ENCODE measurements around the gene SFI1.

Gene SFI1

DNA sequence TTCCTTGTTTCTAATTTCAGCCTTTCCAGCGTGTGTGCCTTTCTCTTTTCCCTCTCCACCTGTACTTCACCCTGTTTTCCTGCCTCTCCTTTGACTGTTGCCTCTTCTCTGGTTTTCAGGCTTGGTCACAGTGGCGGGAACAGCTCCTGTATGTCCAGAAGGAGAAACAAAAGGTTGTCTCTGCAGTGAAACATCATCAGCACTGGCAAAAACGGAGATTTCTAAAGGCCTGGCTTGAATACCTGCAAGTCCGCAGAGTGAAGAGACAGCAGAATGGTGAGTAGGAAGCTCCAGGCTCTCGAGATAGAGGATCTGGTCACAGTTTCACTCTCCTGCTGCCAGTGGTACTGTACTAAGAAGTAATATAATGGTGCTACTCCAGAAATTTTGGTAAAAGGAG lies 76.6 kb downstream of the SFI1 start:
- H3K79me2 ChIP-seq (ENCODE audit: insufficient read depth, low read length), result no peaks in the 10 kb centered on the region
- H3F3A ChIP-seq (ENCODE audit: low read depth), result no peaks in the 10 kb centered on the region
- H3K9me2 ChIP-seq (replicated peaks; ENCODE audit: low read depth, low read length), result no peaks in the 10 kb centered on the region
- no peak overlapping the region for H3K4me3 ChIP-seq (ENCODE audit: low read length, poor library complexity, severe bottlenecking)
- H3K36me3 ChIP-seq (ENCODE audit: insufficient read depth, low read length), result peaks cover 36% of the 10 kb centered on the region; the same call in 1 of the 2 replicates
- H3K9ac ChIP-seq (ENCODE audit: low read depth, low read length, poor library complexity, severe bottlenecking), result no peak overlapping the region
- no peak overlapping the region for H3K4me2 ChIP-seq (ENCODE audit: low read depth, low read length, poor library complexity, severe bottlenecking)
- no peak overlapping the region for H2AFZ ChIP-seq (ENCODE audit: low read length)
- no peaks in the 10 kb centered on the region for H4K20me1 ChIP-seq (ENCODE audit: insufficient read depth, low read length, poor library complexity, severe bottlenecking)
- H3K27me3 ChIP-seq (ENCODE audit: insufficient read depth, low read length, poor library complexity, severe bottlenecking), result no peaks in the 10 kb centered on the region
- no peaks in the 10 kb centered on the region for H3K9me3 ChIP-seq (ENCODE audit: insufficient read depth, low read depth, low read length)
- H3K4me1 ChIP-seq (ENCODE audit: insufficient read depth, low read length, poor library complexity, severe bottlenecking), result no peaks in the 10 kb centered on the region
- TF ChIP-seq, protein P1, sequence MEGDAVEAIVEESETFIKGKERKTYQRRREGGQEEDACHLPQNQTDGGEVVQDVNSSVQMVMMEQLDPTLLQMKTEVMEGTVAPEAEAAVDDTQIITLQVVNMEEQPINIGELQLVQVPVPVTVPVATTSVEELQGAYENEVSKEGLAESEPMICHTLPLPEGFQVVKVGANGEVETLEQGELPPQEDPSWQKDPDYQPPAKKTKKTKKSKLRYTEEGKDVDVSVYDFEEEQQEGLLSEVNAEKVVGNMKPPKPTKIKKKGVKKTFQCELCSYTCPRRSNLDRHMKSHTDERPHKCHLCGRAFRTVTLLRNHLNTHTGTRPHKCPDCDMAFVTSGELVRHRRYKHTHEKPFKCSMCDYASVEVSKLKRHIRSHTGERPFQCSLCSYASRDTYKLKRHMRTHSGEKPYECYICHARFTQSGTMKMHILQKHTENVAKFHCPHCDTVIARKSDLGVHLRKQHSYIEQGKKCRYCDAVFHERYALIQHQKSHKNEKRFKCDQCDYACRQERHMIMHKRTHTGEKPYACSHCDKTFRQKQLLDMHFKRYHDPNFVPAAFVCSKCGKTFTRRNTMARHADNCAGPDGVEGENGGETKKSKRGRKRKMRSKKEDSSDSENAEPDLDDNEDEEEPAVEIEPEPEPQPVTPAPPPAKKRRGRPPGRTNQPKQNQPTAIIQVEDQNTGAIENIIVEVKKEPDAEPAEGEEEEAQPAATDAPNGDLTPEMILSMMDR (conservative IDR thresholded peaks at IDR 0.05; ENCODE audit: low read length), result no peak
- TF ChIP-seq EZH2phosphoT487 (IDR thresholded peaks at IDR 0.05; ENCODE audit: borderline replicate concordance), result no peak

DNA sequence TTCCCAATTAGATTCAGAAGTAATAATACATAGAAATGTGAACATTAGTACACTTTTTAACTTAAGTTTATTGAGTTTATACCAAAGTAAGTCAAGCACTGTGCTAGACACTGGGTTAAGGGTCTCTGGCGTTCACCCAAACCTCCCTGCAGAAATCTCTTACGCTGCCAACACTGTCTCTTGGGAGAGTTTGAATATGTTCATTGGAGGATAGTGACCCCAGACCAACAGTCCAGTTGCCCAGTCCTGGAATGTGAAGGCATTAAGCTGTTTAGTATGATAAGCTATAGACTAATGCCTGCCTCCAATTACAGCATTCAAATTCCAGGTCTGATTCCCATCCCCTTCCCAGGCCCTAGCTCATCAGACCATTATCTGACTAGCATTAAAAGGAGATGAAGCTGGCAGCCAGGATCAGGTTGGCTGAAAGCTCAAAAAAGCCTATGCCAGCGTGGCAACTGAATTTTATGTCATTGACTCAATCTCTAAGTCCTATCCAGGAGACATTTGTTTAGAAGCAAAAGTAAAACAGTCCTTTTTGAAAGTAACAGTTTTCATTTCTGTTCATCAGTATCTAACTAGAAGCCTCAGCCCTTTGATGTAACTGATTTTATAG lies 77.8 kb downstream of the SFI1 start:
- H3K36me3 ChIP-seq (ENCODE audit: insufficient read depth, low read length), result peaks cover 44% of the 10 kb centered on the region; the same call in 1 of the 2 replicates
- H3K4me2 ChIP-seq (ENCODE audit: low read depth, low read length, poor library complexity, severe bottlenecking), result no peak overlapping the region
- H3K4me1 ChIP-seq (ENCODE audit: insufficient read depth, low read length, poor library complexity, severe bottlenecking), result no peaks in the 10 kb centered on the region
- no peaks in the 10 kb centered on the region for H4K20me1 ChIP-seq (ENCODE audit: insufficient read depth, low read length, poor library complexity, severe bottlenecking)
- H3K9me3 ChIP-seq (ENCODE audit: insufficient read depth, low read depth, low read length), result no peaks in the 10 kb centered on the region
- H3K9ac ChIP-seq (ENCODE audit: low read depth, low read length, poor library complexity, severe bottlenecking), result no peak overlapping the region
- H3K4me3 ChIP-seq (ENCODE audit: low read length, poor library complexity, severe bottlenecking), result no peak overlapping the region
- H3K9me2 ChIP-seq (replicated peaks; ENCODE audit: low read depth, low read length), result no peaks in the 10 kb centered on the region
- H2AFZ ChIP-seq (ENCODE audit: low read length), result no peak overlapping the region
- no peaks in the 10 kb centered on the region for H3K27me3 ChIP-seq (ENCODE audit: insufficient read depth, low read length, poor library complexity, severe bottlenecking)
- no peaks in the 10 kb centered on the region for H3F3A ChIP-seq (ENCODE audit: low read depth)
- no peaks in the 10 kb centered on the region for H3K79me2 ChIP-seq (ENCODE audit: insufficient read depth, low read length)
- TF ChIP-seq, protein P1 (conservative IDR thresholded peaks at IDR 0.05; ENCODE audit: low read length), result no peak
- TF ChIP-seq EZH2phosphoT487 (IDR thresholded peaks at IDR 0.05; ENCODE audit: borderline replicate concordance), result no peak

DNA sequence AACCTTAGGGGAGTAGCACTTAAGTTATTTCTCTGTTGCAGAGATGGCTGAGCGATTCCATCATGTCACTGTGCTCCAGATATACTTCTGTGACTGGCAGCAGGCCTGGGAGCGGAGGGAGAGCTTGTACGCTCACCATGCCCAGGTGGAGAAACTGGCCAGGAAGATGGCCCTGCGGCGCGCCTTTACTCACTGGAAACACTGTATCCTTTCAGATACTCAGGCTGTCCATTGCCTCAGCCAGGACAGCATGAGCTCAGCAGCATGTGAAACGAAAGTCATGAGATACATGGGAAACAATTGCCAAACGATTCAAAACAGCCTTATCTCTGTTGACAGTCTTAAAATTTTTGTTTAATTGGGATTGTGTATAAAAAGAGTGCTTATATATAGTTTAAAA lies 78.9 kb downstream of the SFI1 start:
- Histone ChIP-seq H3F3A (ENCODE audit: low read depth) (no peaks in the 10 kb centered on the region), H4K20me1 (ENCODE audit: insufficient read depth, low read length, poor library complexity, severe bottlenecking) (no peaks in the 10 kb centered on the region), H3K4me1 (ENCODE audit: insufficient read depth, low read length, poor library complexity, severe bottlenecking) (no peaks in the 10 kb centered on the region), H3K36me3 (ENCODE audit: insufficient read depth, low read length) (peaks cover 44% of the 10 kb centered on the region; the same call in 1 of the 2 replicates), H3K9me3 (ENCODE audit: insufficient read depth, low read depth, low read length) (no peaks in the 10 kb centered on the region), H3K27me3 (ENCODE audit: insufficient read depth, low read length, poor library complexity, severe bottlenecking) (no peaks in the 10 kb centered on the region), H3K4me2 (ENCODE audit: low read depth, low read length, poor library complexity, severe bottlenecking) (no peak overlapping the region), H3K9ac (ENCODE audit: low read depth, low read length, poor library complexity, severe bottlenecking) (no peak overlapping the region), H3K9me2 (replicated peaks; ENCODE audit: low read depth, low read length) (no peaks in the 10 kb centered on the region), H3K4me3 (ENCODE audit: low read length, poor library complexity, severe bottlenecking) (no peak overlapping the region), H2AFZ (ENCODE audit: low read length) (no peak overlapping the region), H3K79me2 (ENCODE audit: insufficient read depth, low read length) (no peaks in the 10 kb centered on the region)
- TF ChIP-seq, protein P1 (conservative IDR thresholded peaks at IDR 0.05; ENCODE audit: low read length), result no peak
- no peak for TF ChIP-seq EZH2phosphoT487 (IDR thresholded peaks at IDR 0.05; ENCODE audit: borderline replicate concordance)

Data from Loucy (cell line).